Measurements from ENCODE around the gene PGM2L1.

PGM2L1 gene

DNA sequence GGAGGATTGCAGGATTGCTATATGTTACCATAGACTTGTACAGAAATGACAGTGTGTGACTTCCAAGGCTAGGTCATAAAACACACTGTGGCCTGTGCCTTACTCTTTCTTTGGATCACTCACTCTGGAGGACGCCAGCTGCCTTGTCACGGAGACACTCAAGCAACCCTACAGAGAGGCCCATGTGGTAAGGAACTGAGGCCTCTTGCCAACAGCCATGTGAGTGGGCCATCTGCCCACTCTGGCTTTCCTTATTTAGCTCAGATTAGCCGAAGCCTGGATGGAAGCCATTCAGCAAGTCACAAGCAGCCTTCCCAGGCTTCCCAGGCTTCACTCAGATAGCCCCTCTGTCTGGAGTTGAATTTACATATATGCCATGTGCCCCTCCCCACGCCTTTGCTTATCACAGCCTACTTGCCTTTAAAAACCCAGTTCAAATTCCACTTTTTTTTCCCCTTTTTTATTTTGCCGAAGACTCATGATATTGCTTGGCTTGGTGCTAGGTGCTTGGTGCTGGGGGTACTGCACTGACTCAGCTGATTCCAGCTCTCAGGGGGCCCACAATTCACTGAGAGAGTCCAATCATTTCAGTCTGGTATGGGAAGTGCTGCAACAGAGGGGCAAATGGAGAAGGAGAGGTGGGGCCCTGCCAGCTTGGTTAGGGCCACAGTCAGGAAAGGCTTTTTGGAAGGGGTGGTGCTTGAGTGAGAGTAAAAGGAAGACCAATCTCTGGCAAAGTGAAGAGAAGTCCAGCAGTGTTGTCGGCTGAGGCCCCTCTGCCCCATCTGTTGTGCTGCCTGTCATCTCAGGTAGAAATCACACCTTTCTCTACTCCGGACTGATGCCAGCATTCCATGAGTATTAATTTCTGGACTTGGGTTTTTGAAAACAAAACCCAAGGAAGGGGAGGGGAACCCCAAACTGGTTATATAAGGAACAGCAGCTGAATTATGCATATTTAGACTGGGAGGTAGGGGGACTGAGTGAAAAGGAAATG, 72.3 kb downstream of the PGM2L1 start:
- DNase-seq (ENCODE audit: low read depth), result peak; percentile 98
- no peak overlapping the region for H3K4me3 ChIP-seq (ENCODE audit: low read length)
- TF ChIP-seq, protein P1, sequence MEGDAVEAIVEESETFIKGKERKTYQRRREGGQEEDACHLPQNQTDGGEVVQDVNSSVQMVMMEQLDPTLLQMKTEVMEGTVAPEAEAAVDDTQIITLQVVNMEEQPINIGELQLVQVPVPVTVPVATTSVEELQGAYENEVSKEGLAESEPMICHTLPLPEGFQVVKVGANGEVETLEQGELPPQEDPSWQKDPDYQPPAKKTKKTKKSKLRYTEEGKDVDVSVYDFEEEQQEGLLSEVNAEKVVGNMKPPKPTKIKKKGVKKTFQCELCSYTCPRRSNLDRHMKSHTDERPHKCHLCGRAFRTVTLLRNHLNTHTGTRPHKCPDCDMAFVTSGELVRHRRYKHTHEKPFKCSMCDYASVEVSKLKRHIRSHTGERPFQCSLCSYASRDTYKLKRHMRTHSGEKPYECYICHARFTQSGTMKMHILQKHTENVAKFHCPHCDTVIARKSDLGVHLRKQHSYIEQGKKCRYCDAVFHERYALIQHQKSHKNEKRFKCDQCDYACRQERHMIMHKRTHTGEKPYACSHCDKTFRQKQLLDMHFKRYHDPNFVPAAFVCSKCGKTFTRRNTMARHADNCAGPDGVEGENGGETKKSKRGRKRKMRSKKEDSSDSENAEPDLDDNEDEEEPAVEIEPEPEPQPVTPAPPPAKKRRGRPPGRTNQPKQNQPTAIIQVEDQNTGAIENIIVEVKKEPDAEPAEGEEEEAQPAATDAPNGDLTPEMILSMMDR (conservative IDR thresholded peaks at IDR 0.05; ENCODE audit: low read depth, low read length), result no peak

- TF ChIP-seq, protein P1 (conservative IDR thresholded peaks at IDR 0.05; ENCODE audit: low read depth, low read length), result no peak
- no peak for DNase-seq (ENCODE audit: low read depth)
- no peak overlapping the region for H3K4me3 ChIP-seq (ENCODE audit: low read length)
Measured at GRCh38 chr11:74322667-74323066, 75.6 kb downstream of the PGM2L1 start.

DNA sequence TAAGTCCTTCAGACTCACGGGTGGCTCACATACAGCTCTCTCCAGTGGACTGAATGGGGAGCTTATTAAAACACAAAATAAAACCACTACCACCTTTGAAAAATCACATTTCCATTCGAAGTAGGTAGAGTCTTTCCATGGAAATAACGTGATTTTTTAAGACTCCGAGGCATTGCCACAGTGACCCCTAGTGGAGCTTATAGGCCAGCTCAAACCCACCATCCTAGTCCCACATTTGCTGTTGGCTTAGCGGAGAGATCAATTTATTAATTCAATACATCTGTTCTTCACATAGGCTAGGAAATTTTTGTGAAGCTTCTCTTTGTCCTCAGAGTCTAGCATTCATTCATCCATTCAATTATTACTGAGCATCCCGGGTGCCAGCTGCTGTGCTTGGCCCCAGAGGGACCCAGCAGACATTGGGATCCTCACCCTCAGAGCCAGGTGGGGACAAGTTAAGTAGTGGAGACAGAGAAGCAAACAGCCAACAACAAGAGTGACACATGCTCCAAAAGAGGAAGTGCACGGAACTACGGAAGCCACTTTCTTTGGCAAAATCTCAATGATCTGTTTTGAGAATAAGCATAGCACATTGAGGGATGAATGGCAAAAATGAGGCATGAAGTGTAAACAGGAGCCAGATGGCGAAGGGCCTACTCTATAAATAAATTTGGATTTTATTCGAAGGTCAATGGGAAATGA, 76.6 kb downstream of the PGM2L1 start:
- TF ChIP-seq, protein P1 (conservative IDR thresholded peaks at IDR 0.05; ENCODE audit: low read depth, low read length), result peak; percentile 63
- DNase-seq (ENCODE audit: low read depth), result no peak
- H3K4me3 ChIP-seq (ENCODE audit: low read length), result no peak overlapping the region

DNA sequence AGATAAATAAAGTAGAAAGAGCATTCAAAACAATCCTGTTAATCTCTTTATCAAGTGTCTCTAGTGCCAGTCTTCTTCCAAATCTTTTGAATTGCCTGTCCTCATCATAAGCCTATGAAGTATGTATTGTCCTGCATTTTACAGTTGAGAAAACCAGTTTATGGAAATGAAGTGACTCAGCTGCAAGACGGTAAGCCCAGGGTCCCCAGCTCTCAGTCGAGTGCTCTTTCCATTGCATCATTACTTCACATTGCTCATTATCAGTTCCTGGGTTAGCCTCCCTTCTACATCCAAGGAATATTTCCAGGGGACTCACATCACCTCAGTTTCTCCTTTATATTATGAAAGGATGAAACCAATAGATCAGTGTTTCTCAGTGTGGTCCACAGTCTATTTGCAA, 77.7 kb downstream of the PGM2L1 start:
- H3K4me3 ChIP-seq (ENCODE audit: low read length), result no peak overlapping the region
- TF ChIP-seq, protein P1 (conservative IDR thresholded peaks at IDR 0.05; ENCODE audit: low read depth, low read length), result no peak
- no peak for DNase-seq (ENCODE audit: low read depth)

DNA sequence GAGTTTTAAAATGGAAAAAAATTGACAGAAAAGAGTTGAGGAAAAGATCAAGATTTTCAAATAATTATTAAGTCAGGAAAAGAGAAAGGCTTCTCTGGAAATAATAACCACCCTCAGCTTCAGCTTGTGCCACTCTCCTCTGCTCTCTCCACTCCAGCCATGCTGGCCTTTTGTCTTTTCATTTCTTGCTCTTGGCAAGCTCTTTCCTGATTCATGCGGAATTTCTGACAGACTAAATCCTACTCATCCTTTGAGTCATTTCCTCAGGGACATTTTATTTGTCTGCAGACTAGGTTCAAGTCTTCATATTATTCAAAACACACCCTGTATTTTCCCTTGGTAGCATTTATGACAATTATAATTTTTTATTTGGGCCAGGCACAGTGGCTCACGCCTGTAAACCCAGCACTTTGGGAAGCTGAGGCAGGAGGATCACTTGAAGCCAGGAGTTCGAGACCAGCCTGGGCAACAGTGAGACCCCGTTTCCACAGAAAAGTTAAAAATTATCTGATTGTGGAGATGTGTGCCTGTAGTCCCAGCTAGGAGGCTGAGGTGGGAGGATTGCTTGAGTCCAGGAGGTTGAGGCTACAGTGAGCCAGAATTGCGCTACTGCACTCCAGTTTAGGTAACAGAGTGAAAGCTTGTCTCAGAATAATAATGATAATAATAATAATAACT, 79.0 kb downstream of the PGM2L1 start:
- no peak overlapping the region for H3K4me3 ChIP-seq (ENCODE audit: low read length)
- TF ChIP-seq, protein P1 (conservative IDR thresholded peaks at IDR 0.05; ENCODE audit: low read depth, low read length), result no peak
- DNase-seq (ENCODE audit: low read depth), result peak; percentile 34

DNA sequence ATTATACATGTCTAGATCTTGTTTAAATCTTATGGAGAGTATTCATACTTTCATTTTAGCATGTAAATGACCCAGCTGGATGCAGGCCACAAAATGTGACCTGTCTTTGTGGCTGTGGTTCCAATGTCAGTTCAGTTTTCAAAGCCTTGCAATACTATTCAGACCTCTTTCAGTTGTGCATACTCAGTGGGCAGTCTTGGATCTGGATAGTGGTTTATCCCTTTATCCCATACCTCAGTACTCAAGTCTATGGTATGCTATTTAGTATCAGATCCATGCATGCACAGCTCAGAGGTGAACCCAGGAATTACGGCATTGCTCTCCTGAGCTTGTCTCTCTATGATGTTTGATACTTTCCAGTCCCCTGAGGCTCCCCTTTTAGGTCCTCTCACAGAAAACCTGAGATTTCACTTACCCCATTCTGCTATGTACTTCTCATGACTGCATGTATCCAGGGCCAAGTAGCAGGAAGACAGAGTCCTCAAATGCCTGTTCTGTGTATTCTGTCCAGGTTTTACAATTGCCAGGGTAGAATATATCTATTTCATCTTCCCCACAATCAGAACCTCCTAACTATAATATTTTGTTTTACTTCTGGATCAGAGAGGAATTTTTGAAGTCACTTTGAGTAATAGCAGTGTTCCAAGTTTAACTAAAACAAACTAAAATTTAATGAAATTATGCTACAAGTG, 79.8 kb downstream of the PGM2L1 start:
- TF ChIP-seq, protein P1 (conservative IDR thresholded peaks at IDR 0.05; ENCODE audit: low read depth, low read length), result no peak
- no peak for DNase-seq (ENCODE audit: low read depth)

More for the DNA sequence above, 79.8 kb downstream of the PGM2L1 start:
- no peak overlapping the region for H3K4me3 ChIP-seq (ENCODE audit: low read length)
